GM23248 (cell line): ENCODE measurements around the gene RAPSN.

Source experiments
- EZH2 ChIP-seq: fragments of 200-600 bp; sonication (generic); IDR thresholded peaks from 2 replicates; pipeline ENCODE4 v1.6.1; 2018; ENCODE audit warnings: antibody characterized with exemption, mild to moderate bottlenecking; ENCODE audit not compliant: insufficient read depth, poor library complexity, severe bottlenecking
- EZH2phosphoT487 ChIP-seq: fragments of 200-600 bp; sonication (generic); IDR thresholded peaks from 2 replicates; pipeline ENCODE4 v1.6.1; 2018; ENCODE audit warnings: antibody characterized with exemption, moderate library complexity, mild to moderate bottlenecking, low read depth; ENCODE audit not compliant: insufficient read depth

DNA sequence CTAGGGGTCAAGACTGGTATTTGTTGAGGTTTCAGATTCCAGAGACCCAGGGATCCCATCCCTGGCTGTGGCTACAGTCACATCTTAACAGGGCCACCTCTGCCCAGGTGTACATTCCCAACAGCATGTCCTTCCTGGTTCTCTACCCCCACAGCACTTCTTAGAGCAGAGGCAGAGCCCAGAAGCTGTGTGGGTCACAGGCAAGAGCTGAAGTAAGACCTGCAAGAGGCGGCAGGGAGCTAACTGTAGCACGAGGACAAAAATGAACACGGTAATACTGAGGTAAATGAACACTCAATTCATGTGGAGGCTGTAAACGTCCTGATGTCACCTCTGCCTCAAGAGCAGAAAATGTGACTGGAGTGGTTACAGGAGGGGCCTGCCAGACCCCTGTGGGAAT is 21.7 kb upstream of the RAPSN start:
- TF ChIP-seq EZH2 (no peak), EZH2phosphoT487 (no peak)
